Spleen (tissue), 11 donors: ENCODE data around the gene FKBP2. TPM values are rescaled to one million over a fixed set of nuclear protein-coding genes. Genes with fewer than 3 reads are reported as not detected.

Experiments
- DNase-seq: peaks from one replicate; pipeline ENCODE4 v3.0.0-alpha.2; 2020
- H3K27ac ChIP-seq, 8 donors: fragments of 200-600 bp; sonication (generic) in 7 of 8; 1 replicate in 4 of 8; 2 replicates in 4 of 8; pipeline versions ENCODE4 v1.5.0 to v1.8.0; 2016 to 2021; ENCODE audit warnings: inconsistent platforms in 4 of 8, mild to moderate bottlenecking in 4 of 8, moderate library complexity in 1 of 8
- H3K27me3 ChIP-seq, 7 donors: fragments of 200-600 bp; sonication (generic) in 6 of 7; replicated peaks in 1 of 7; 1 replicate in 4 of 7; 2 replicates in 3 of 7; pipeline versions ENCODE4 v1.5.0 to v1.8.0; 2016 to 2021; ENCODE audit warnings: inconsistent platforms in 3 of 7, mild to moderate bottlenecking in 1 of 7
- H3K36me3 ChIP-seq, 6 donors: fragments of 200-600 bp; sonication (generic) in 5 of 6; 1 replicate in 4 of 6; 2 replicates in 2 of 6; pipeline versions ENCODE4 v1.5.0 to v1.8.0; 2016 to 2021; ENCODE audit warnings: inconsistent platforms in 2 of 6
- H3K4me1 ChIP-seq, 6 donors: fragments of 200-600 bp; sonication (generic) in 5 of 6; 1 replicate in 3 of 6; 2 replicates in 3 of 6; pipeline versions ENCODE4 v1.5.0 to v1.8.0; 2016 to 2021; ENCODE audit warnings: inconsistent platforms in 3 of 6
- H3K4me3 ChIP-seq, 8 donors: fragments of 200-600 bp; sonication (generic) in 7 of 8; 1 replicate in 4 of 8; 2 replicates in 4 of 8; pipeline versions ENCODE4 v1.5.0 to v1.8.0; 2016 to 2021; ENCODE audit warnings: inconsistent platforms in 4 of 8, mild to moderate bottlenecking in 4 of 8, moderate library complexity in 2 of 8
- H3K9me3 ChIP-seq, 8 donors: fragments of 200-600 bp; sonication (generic) in 7 of 8; 1 replicate in 4 of 8; 2 replicates in 4 of 8; pipeline versions ENCODE4 v1.5.0 to v1.8.0; 2016 to 2021; ENCODE audit warnings: inconsistent platforms in 4 of 8
- POLR2A ChIP-seq, 3 donors: fragments of 450-650 bp; IDR thresholded peaks; one replicate each; pipeline ENCODE4 v1.5.1; 2017; ENCODE audit warnings: antibody characterized with exemption in 3 of 3, mild to moderate bottlenecking in 1 of 3
- POLR2AphosphoS5 ChIP-seq, 3 donors: sonication (generic); formaldehyde crosslinking; IDR thresholded peaks; one replicate each; pipeline ENCODE4 v1.5.1; 2017; ENCODE audit warnings: antibody characterized with exemption in 3 of 3
- WGBS, 5 donors: extraction: QIAGEN DNeasy Blood & Tissue Kit in 3 of 5; methylation state at CpG; one replicate each; pipeline versions ENCODE4 v1.1.5 to v1.1.7; 2013 to 2018; 5-methylcytosine and 5-hydroxymethylcytosine counted together
- intact Hi-C: fragments of 100-400 bp; cut with DNase I; formaldehyde crosslinking; loops from one replicate; pipeline ENCODE4 v1.15.0; 2023; ENCODE audit warnings: low total_unique reads
- polyA plus RNA-seq, 3 donors: library from polyadenylated mRNA; stranded (reverse); fragments of 200-250 nt; gene quantifications; one replicate each; pipeline ENCODE4 v1.2.1, GENCODE V29; 2013
- total RNA-seq, 7 donors: library from RNA; depleted of rRNA in 3 of 7; stranded (reverse); fragments of >200 nt in 3 of 7; fragmentation: NEBNext Ultra II Directional in 4 of 7; extraction: Animal tissue kit (Norgen Biotek cat#: 25700) in 4 of 7; gene quantifications; one replicate each; pipeline versions ENCODE4 v1.1.0 to v1.2.1, GENCODE V29; 2016 to 2021
- TF ChIP-seq, protein P1 (sequence below), 11 experiments: fragments of 200-600 bp in 7 of 11; fragments of 450-650 bp in 4 of 11; sonication (generic) in 4 of 11; IDR thresholded peaks in 8 of 11; conservative IDR thresholded peaks in 3 of 11; 1 replicate in 7 of 11; 2 replicates in 4 of 11; pipeline versions ENCODE4 v1.4.0 to v1.8.0; 2016 to 2021; ENCODE audit warnings: antibody characterized with exemption in 11 of 11, inconsistent platforms in 4 of 11, mild to moderate bottlenecking in 1 of 11
- donor health status: healthy with polysubstance abuse.
- donor health status: DM: no; HTN: no; CAD: no; lungs with moderate emphysema.
- donor health status: DM: no; HTN: no; CAD: no.
- donor health status: Bipolar disorder and iron deficiency.
- donor health status: healthy.
- donor health status: DM: no; HTN: no; CAD: no.
- donor health status: DM: yes; HTN: yes; CAD: no.

Gene FKBP2
- total and polyA plus RNA-seq, 10 donors, result 26.9 to 104 (median 44.7) TPM

DNA sequence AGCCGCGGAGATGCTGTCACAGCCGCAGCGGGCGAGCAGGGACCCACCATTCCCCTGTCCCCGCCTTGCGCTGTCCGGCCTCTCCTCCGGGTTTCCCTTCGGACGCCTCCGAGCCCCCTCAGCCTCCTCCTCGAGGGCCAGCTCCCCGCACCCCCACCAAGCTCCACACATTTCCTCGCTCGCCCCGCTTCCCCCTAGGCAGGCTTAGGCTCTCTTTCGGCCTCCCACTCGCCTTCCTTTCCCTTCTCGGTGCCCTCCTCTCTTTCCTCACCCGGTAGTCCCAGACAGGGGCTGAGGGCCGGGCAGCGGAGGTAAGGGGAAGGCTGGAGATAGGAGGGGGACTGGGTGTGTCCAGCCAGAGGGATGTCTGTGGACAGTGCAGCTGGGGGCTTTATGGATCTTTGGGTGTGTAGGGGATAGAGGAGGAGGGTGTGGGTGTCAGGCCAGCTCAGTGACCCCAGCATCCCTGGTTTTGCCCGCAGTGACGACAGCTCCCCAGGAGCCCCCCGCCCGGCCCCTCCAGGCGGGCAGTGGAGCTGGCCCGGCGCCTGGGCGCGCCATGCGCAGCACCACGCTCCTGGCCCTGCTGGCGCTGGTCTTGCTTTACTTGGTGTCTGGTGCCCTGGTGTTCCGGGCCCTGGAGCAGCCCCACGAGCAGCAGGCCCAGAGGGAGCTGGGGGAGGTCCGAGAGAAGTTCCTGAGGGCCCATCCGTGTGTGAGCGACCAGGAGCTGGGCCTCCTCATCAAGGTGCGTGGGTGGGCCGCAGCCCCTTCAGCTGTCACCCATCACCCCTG lies 51.8 kb downstream of the FKBP2 start:
- TF ChIP-seq, protein P1, sequence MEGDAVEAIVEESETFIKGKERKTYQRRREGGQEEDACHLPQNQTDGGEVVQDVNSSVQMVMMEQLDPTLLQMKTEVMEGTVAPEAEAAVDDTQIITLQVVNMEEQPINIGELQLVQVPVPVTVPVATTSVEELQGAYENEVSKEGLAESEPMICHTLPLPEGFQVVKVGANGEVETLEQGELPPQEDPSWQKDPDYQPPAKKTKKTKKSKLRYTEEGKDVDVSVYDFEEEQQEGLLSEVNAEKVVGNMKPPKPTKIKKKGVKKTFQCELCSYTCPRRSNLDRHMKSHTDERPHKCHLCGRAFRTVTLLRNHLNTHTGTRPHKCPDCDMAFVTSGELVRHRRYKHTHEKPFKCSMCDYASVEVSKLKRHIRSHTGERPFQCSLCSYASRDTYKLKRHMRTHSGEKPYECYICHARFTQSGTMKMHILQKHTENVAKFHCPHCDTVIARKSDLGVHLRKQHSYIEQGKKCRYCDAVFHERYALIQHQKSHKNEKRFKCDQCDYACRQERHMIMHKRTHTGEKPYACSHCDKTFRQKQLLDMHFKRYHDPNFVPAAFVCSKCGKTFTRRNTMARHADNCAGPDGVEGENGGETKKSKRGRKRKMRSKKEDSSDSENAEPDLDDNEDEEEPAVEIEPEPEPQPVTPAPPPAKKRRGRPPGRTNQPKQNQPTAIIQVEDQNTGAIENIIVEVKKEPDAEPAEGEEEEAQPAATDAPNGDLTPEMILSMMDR (IDR thresholded peaks at IDR 0.05 in 8 of 11, conservative IDR thresholded peaks at IDR 0.05 in 3 of 11), result no peak
- no peak for TF ChIP-seq POLR2A (IDR thresholded peaks at IDR 0.05)
- TF ChIP-seq POLR2AphosphoS5 (IDR thresholded peaks at IDR 0.05), result no peak
- 25 to 41% (median 33%) methylated on average over 22 to 42 of the region's 42 CpGs for WGBS, 5 donors
- Histone ChIP-seq H3K27me3 (peaks cover 12 to 79% (median 69%) of the 10 kb centered on the region in 7 donors), H3K4me3 (peak overlapping the region; percentile 8 to 69 (median 36)), H3K27ac (no peak overlapping the region), H3K36me3 (peaks cover 0 to 18% (median 0%) of the 10 kb centered on the region in 6 donors), H3K4me1 (peaks cover 6 to 34% (median 19%) of the 10 kb centered on the region in 6 donors), H3K9me3 (no peaks in the 10 kb centered on the region)
- DNase-seq, result no peak
- intact Hi-C loops, result no loop called here

Other genes starting within 250 kb of the FKBP2 start
- gene FLRT1, start 205.2 kb upstream of the FKBP2 start, total RNA-seq, result under 1 TPM in 5 of 7 donors, not detected in 2; 0.10 to 0.51 (median 0.17) TPM
- gene FLRT1, start 205.2 kb upstream of the FKBP2 start, polyA plus RNA-seq, result under 1 TPM in 2 of 3 donors, not detected in 1; 0.03 to 0.16 TPM
- 10 to 100 TPM in 1 of 7 donors, 1 to 10 TPM in 6; 5.1 to 10.6 (median 7.3) TPM for gene MACROD1, start 75.0 kb upstream of the FKBP2 start, total RNA-seq
- 10 to 100 TPM in 2 of 3 donors, 1 to 10 TPM in 1; 7.0 to 20.3 (median 17.6) TPM for gene MACROD1, start 75.0 kb upstream of the FKBP2 start, polyA plus RNA-seq
- 100 to 1,000 TPM in 2 of 7 donors, 10 to 100 TPM in 5; 61.2 to 111 (median 88.2) TPM for gene STIP1, start 54.9 kb upstream of the FKBP2 start, total RNA-seq
- gene STIP1, start 54.9 kb upstream of the FKBP2 start, polyA plus RNA-seq, result 10 to 100 TPM; 30.1 to 68.4 (median 38.8) TPM
- 100 to 1,000 TPM; 129 to 248 (median 178) TPM for gene FERMT3, start 34.4 kb upstream of the FKBP2 start, total RNA-seq
- gene FERMT3, start 34.4 kb upstream of the FKBP2 start, polyA plus RNA-seq, result 100 to 1,000 TPM; 120 to 210 (median 159) TPM
- gene TRPT1, start 14.9 kb upstream of the FKBP2 start, total RNA-seq, result 10 to 100 TPM; 34.2 to 56.3 (median 40.0) TPM
- 10 to 100 TPM; 57.8 to 74.0 (median 60.8) TPM for gene TRPT1, start 14.9 kb upstream of the FKBP2 start, polyA plus RNA-seq
- gene NUDT22, start 14.8 kb upstream of the FKBP2 start, total RNA-seq, result 10 to 100 TPM; 68.1 to 88.6 (median 78.2) TPM
- gene NUDT22, start 14.8 kb upstream of the FKBP2 start, polyA plus RNA-seq, result 100 to 1,000 TPM in 1 of 3 donors, 10 to 100 TPM in 2; 61.8 to 109 (median 96.3) TPM
- gene DNAJC4, start 10.5 kb upstream of the FKBP2 start, total RNA-seq, result 10 to 100 TPM; 28.0 to 59.9 (median 49.0) TPM
- gene DNAJC4, start 10.5 kb upstream of the FKBP2 start, polyA plus RNA-seq, result 100 to 1,000 TPM in 1 of 3 donors, 10 to 100 TPM in 2; 83.7 to 113 (median 85.8) TPM
- gene VEGFB, start 6.5 kb upstream of the FKBP2 start, total RNA-seq, result 100 to 1,000 TPM in 1 of 7 donors, 10 to 100 TPM in 6; 38.3 to 103 (median 63.5) TPM
- gene VEGFB, start 6.5 kb upstream of the FKBP2 start, polyA plus RNA-seq, result 10 to 100 TPM; 81.6 to 96.9 (median 87.1) TPM
- gene PPP1R14B, start 5.8 kb downstream of the FKBP2 start, total RNA-seq, result 10 to 100 TPM; 47.6 to 93.9 (median 78.3) TPM
- 100 to 1,000 TPM; 139 to 190 (median 168) TPM for gene PPP1R14B, start 5.8 kb downstream of the FKBP2 start, polyA plus RNA-seq
- 10 to 100 TPM; 20.7 to 28.3 (median 22.3) TPM for gene PLCB3, start 10.4 kb downstream of the FKBP2 start, total RNA-seq
- gene PLCB3, start 10.4 kb downstream of the FKBP2 start, polyA plus RNA-seq, result 10 to 100 TPM in 1 of 3 donors, 1 to 10 TPM in 2; 3.8 to 11.9 (median 4.4) TPM
- gene BAD, start 43.6 kb downstream of the FKBP2 start, total RNA-seq, result 10 to 100 TPM; 27.0 to 49.3 (median 33.4) TPM
- 10 to 100 TPM; 53.9 to 67.3 (median 61.4) TPM for gene BAD, start 43.6 kb downstream of the FKBP2 start, polyA plus RNA-seq
- 10 to 100 TPM; 21.8 to 37.2 (median 30.2) TPM for gene GPR137, start 44.8 kb downstream of the FKBP2 start, total RNA-seq
- gene GPR137, start 44.8 kb downstream of the FKBP2 start, polyA plus RNA-seq, result 10 to 100 TPM; 13.7 to 22.8 (median 16.7) TPM
- gene KCNK4, start 50.2 kb downstream of the FKBP2 start, total RNA-seq, result under 1 TPM in 3 of 7 donors, not detected in 4; 0.35 to 0.77 (median 0.44) TPM
- under 1 TPM in 2 of 3 donors, not detected in 1; 0.06 to 0.09 TPM for gene KCNK4, start 50.2 kb downstream of the FKBP2 start, polyA plus RNA-seq
- not detected for gene CATSPERZ, start 59.3 kb downstream of the FKBP2 start, total RNA-seq
- gene CATSPERZ, start 59.3 kb downstream of the FKBP2 start, polyA plus RNA-seq, result under 1 TPM in 2 of 3 donors, not detected in 1; 0.09 to 0.48 TPM
- 10 to 100 TPM; 30.2 to 49.3 (median 43.7) TPM for gene ESRRA, start 64.4 kb downstream of the FKBP2 start, total RNA-seq
- gene ESRRA, start 64.4 kb downstream of the FKBP2 start, polyA plus RNA-seq, result 10 to 100 TPM; 24.0 to 56.5 (median 34.7) TPM
- gene TRMT112, start 76.5 kb downstream of the FKBP2 start, total RNA-seq, result 100 to 1,000 TPM; 138 to 420 (median 158) TPM
- gene TRMT112, start 76.5 kb downstream of the FKBP2 start, polyA plus RNA-seq, result 100 to 1,000 TPM; 328 to 431 (median 350) TPM
- gene PRDX5, start 77.0 kb downstream of the FKBP2 start, total RNA-seq, result 100 to 1,000 TPM in 3 of 7 donors, 10 to 100 TPM in 4; 77.0 to 169 (median 95.6) TPM
- gene PRDX5, start 77.0 kb downstream of the FKBP2 start, polyA plus RNA-seq, result 100 to 1,000 TPM; 181 to 302 (median 237) TPM
- 100 to 1,000 TPM in 3 of 7 donors, 10 to 100 TPM in 4; 64.3 to 128 (median 86.6) TPM for gene CCDC88B, start 99.1 kb downstream of the FKBP2 start, total RNA-seq
- gene CCDC88B, start 99.1 kb downstream of the FKBP2 start, polyA plus RNA-seq, result 100 to 1,000 TPM; 225 to 638 (median 623) TPM
- gene RPS6KA4, start 118.1 kb downstream of the FKBP2 start, total RNA-seq, result 10 to 100 TPM; 26.9 to 47.5 (median 38.2) TPM
- 10 to 100 TPM; 18.8 to 43.0 (median 32.3) TPM for gene RPS6KA4, start 118.1 kb downstream of the FKBP2 start, polyA plus RNA-seq